Vagina (tissue), 2 donors: ENCODE data around the gene RAPGEF5. TPM values are rescaled to one million over a fixed set of nuclear protein-coding genes. Genes with fewer than 3 reads are reported as not detected.

Source experiments
- DNase-seq, 2 donors: peaks; one replicate each; pipeline ENCODE4 v3.0.0-alpha.2; 2017; ENCODE audit errors: extremely low spot score in 2 of 2
- H3K27ac ChIP-seq: fragments of 200-600 bp; sonication (generic); one replicate; pipeline ENCODE4 v1.5.1; 2019
- H3K27me3 ChIP-seq: fragments of 200-600 bp; sonication (generic); one replicate; pipeline ENCODE4 v1.5.1; 2019
- H3K36me3 ChIP-seq, 2 donors: fragments of 200-600 bp; sonication (generic); one replicate each; pipeline ENCODE4 v1.5.1; 2017 to 2019
- H3K4me1 ChIP-seq: fragments of 200-600 bp; sonication (generic); one replicate; pipeline ENCODE4 v1.5.1; 2019
- H3K4me3 ChIP-seq, 2 donors: fragments of 200-600 bp; sonication (generic); 1 replicate in 1 of 2; 2 replicates in 1 of 2; pipeline ENCODE4 v1.5.1; 2016 to 2019
- H3K9me3 ChIP-seq: fragments of 200-600 bp; sonication (generic); one replicate; pipeline ENCODE4 v1.5.1; 2019
- POLR2A ChIP-seq, 2 donors: fragments of 450-650 bp; IDR thresholded peaks; one replicate each; pipeline ENCODE4 v1.6.1; 2017; ENCODE audit warnings: antibody characterized with exemption in 2 of 2, mild to moderate bottlenecking in 2 of 2, moderate library complexity in 2 of 2
- POLR2AphosphoS5 ChIP-seq, 2 donors: sonication (generic); formaldehyde crosslinking; IDR thresholded peaks; one replicate each; pipeline ENCODE4 v1.9.0; 2017; ENCODE audit warnings: antibody characterized with exemption in 2 of 2, mild to moderate bottlenecking in 2 of 2, low read depth in 1 of 2; ENCODE audit not compliant: insufficient read depth in 1 of 2
- intact Hi-C: fragments of 100-400 bp; cut with DNase I; formaldehyde crosslinking; loops from one replicate; pipeline ENCODE4 v1.15.1; 2023
- total RNA-seq: library from RNA; depleted of rRNA; stranded (reverse); fragments of >200 nt; gene quantifications from one replicate; pipeline ENCODE4 v1.2.3, GENCODE V29; 2016
- TF ChIP-seq, protein P1 (sequence below), 3 experiments: fragments of 450-650 bp in 2 of 3; fragments of 200-600 bp in 1 of 3; sonication (generic) in 1 of 3; IDR thresholded peaks; one replicate each; pipeline ENCODE4 v1.5.1; 2017 to 2019; ENCODE audit warnings: antibody characterized with exemption in 3 of 3, mild to moderate bottlenecking in 2 of 3, moderate library complexity in 2 of 3

Gene RAPGEF5
- total RNA-seq, 1 donor from 2014 or later: 68.0 TPM

DNA sequence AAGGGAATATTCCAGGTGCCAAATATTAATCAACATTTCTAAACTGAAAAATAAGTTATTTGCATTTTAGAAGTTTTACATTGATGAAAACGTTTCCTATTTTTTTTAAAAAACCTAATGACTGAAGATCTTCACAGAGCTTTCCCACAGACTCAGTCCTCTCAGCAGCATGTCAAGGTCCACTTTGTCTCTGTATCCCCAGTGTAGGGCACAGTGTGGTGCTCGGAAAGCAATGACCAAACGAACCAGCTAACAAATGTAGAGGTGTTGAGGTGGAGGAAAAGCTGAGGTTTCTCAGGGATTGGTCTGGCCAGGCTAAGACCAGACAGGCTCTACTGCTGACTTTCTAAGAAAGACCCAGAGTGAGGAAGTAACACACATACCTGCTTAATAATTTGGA, 209.1 kb downstream of the RAPGEF5 start:
- no peak for DNase-seq
- Histone ChIP-seq H3K4me1 (peaks cover 14% of the 10 kb centered on the region), H3K4me3 (no peak overlapping the region), H3K27ac (no peak overlapping the region), H3K27me3 (no peaks in the 10 kb centered on the region), H3K9me3 (no peaks in the 10 kb centered on the region), H3K36me3 (peaks cover 0 to 13% of the 10 kb centered on the region in 2 donors)
- TF ChIP-seq, protein P1, sequence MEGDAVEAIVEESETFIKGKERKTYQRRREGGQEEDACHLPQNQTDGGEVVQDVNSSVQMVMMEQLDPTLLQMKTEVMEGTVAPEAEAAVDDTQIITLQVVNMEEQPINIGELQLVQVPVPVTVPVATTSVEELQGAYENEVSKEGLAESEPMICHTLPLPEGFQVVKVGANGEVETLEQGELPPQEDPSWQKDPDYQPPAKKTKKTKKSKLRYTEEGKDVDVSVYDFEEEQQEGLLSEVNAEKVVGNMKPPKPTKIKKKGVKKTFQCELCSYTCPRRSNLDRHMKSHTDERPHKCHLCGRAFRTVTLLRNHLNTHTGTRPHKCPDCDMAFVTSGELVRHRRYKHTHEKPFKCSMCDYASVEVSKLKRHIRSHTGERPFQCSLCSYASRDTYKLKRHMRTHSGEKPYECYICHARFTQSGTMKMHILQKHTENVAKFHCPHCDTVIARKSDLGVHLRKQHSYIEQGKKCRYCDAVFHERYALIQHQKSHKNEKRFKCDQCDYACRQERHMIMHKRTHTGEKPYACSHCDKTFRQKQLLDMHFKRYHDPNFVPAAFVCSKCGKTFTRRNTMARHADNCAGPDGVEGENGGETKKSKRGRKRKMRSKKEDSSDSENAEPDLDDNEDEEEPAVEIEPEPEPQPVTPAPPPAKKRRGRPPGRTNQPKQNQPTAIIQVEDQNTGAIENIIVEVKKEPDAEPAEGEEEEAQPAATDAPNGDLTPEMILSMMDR (IDR thresholded peaks at IDR 0.05): no peak
- TF ChIP-seq POLR2AphosphoS5 (IDR thresholded peaks at IDR 0.05; ENCODE audit: insufficient read depth in 1 of 2, low read depth in 1 of 2) (no peak), POLR2A (IDR thresholded peaks at IDR 0.05) (no peak)
- intact Hi-C loops: no loop called here

DNA sequence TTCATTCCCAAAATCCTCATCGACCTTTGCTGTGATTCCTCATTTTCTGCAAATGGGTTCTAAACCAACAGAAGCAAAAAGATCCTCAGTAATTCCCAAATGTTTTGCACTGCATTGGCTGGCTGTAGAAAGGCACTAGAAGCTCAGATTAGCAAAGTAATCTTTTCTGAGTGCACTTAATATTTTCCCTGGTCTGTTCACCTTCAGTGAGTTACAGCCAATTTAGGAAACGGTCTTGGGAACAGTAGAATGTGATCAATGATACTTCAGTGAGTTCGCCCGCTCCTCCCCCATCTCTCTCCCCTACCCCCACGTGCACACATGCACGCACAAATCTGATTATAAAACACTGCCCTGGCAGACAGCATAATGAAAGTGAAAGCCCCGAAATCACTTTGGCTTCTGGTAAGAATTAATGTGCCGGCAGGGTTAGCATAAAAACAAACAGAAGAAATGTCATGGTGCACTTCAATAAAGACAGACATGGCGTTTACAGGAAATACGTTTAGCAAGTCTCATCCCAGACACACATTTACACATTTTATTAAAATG, 209.9 kb downstream of the RAPGEF5 start:
- peak overlapping the region; percentile 16 to 30 for H3K4me3 ChIP-seq
- DNase-seq: no peak
- H3K36me3 ChIP-seq: peaks cover 0 to 13% of the 10 kb centered on the region in 2 donors
- H3K27ac ChIP-seq: no peak overlapping the region
- no peaks in the 10 kb centered on the region for H3K9me3 ChIP-seq
- peaks cover 14% of the 10 kb centered on the region for H3K4me1 ChIP-seq
- intact Hi-C loops: no loop called here
- TF ChIP-seq POLR2A (IDR thresholded peaks at IDR 0.05) (no peak), POLR2AphosphoS5 (IDR thresholded peaks at IDR 0.05; ENCODE audit: insufficient read depth in 1 of 2, low read depth in 1 of 2) (no peak)
- TF ChIP-seq, protein P1 (IDR thresholded peaks at IDR 0.05): no peak
- H3K27me3 ChIP-seq: no peaks in the 10 kb centered on the region

DNA sequence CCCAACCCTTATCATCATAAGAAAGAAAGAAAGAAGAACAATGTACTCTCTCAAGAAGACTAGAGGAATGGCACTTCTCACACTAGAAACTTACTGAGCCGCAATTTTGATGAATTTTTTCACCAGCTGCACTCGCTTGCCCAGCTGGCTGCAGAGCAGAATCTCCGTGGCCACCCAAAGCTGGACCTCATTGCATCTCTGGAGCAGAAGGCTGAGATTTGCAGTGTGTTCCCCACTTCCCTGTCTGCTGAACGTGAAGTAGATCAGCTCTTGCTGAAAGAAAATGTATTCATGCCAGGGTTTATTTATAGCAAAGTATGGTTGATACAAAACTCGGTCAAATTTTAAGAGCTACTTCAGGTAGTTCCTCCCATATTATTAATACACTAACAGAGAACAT, 212.0 kb downstream of the RAPGEF5 start:
- intact Hi-C loops: no loop called here
- Histone ChIP-seq H3K27me3 (no peaks in the 10 kb centered on the region), H3K36me3 (peaks cover 0 to 17% of the 10 kb centered on the region in 2 donors), H3K9me3 (no peaks in the 10 kb centered on the region), H3K4me1 (peaks cover 14% of the 10 kb centered on the region), H3K4me3 (no peak overlapping the region), H3K27ac (no peak overlapping the region)
- TF ChIP-seq POLR2A (IDR thresholded peaks at IDR 0.05): no peak
- TF ChIP-seq, protein P1 (IDR thresholded peaks at IDR 0.05): no peak
- TF ChIP-seq POLR2AphosphoS5 (IDR thresholded peaks at IDR 0.05; ENCODE audit: insufficient read depth in 1 of 2, low read depth in 1 of 2): no peak
- DNase-seq: no peak

DNA sequence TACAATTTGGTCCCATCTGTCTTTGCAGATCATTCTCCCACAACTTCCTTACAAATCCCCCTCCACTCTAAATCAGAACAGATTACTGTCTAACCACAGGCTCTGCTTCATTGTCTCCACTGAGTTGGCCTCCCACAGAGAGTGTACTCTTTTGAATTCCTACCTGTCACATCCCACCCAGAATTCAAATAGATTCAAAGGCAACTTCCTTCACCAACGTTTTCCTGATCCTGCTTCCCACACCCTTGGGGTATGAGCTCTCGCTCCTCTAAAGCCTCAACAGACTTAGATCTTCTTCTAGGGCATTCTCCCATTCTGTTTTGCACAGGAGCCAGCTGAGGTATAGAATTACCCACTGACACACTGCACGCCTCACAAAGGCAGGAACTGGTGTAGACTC, 213.5 kb downstream of the RAPGEF5 start:
- Histone ChIP-seq H3K9me3 (no peaks in the 10 kb centered on the region), H3K36me3 (peaks cover 0 to 10% of the 10 kb centered on the region in 2 donors), H3K27ac (no peak overlapping the region), H3K4me1 (peaks cover 14% of the 10 kb centered on the region), H3K27me3 (no peaks in the 10 kb centered on the region), H3K4me3 (no peak overlapping the region)
- TF ChIP-seq POLR2A (IDR thresholded peaks at IDR 0.05): no peak
- TF ChIP-seq POLR2AphosphoS5 (IDR thresholded peaks at IDR 0.05; ENCODE audit: insufficient read depth in 1 of 2, low read depth in 1 of 2): no peak
- TF ChIP-seq, protein P1 (IDR thresholded peaks at IDR 0.05): no peak
- intact Hi-C loops: no loop called here
- no peak for DNase-seq

DNA sequence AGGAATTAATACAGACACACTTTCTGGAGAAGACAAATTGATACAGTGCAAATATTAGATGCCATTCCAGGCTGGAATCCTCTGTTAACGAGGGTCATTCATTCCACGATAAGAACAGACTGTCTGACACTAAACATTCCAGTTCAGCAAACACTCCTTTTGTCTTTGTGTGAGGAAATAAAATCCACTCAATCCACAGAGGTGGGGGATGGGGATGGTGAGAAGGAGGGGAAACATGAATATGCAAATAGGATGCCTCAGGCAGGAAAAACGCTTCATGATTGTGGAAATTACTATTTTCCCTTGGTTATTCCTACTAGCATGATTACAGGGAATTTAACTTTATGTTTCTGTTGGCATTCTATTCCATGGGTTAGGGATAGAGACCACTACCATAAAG, 214.4 kb downstream of the RAPGEF5 start:
- H3K9me3 ChIP-seq: no peaks in the 10 kb centered on the region
- H3K4me1 ChIP-seq: peaks cover 17% of the 10 kb centered on the region
- H3K27ac ChIP-seq: no peak overlapping the region
- H3K36me3 ChIP-seq: peaks cover 0 to 4% of the 10 kb centered on the region in 2 donors
- no peaks in the 10 kb centered on the region for H3K27me3 ChIP-seq
- H3K4me3 ChIP-seq: no peak overlapping the region
- no peak for DNase-seq
- intact Hi-C loops: no loop called here
- TF ChIP-seq POLR2AphosphoS5 (IDR thresholded peaks at IDR 0.05; ENCODE audit: insufficient read depth in 1 of 2, low read depth in 1 of 2) (no peak), POLR2A (IDR thresholded peaks at IDR 0.05) (no peak)
- TF ChIP-seq, protein P1 (IDR thresholded peaks at IDR 0.05): no peak
